GM21526 (cell line): ENCODE data around the gene PTH2.

Source experiments
- ATAC-seq: cut with Tn5 transposase; IDR thresholded peaks from one replicate; pipeline ENCODE4 v1.9.1; 2021; ENCODE audit warnings: moderate library complexity; ENCODE audit not compliant: unreplicated experiment, low FRiP score

The PTH2 gene

DNA sequence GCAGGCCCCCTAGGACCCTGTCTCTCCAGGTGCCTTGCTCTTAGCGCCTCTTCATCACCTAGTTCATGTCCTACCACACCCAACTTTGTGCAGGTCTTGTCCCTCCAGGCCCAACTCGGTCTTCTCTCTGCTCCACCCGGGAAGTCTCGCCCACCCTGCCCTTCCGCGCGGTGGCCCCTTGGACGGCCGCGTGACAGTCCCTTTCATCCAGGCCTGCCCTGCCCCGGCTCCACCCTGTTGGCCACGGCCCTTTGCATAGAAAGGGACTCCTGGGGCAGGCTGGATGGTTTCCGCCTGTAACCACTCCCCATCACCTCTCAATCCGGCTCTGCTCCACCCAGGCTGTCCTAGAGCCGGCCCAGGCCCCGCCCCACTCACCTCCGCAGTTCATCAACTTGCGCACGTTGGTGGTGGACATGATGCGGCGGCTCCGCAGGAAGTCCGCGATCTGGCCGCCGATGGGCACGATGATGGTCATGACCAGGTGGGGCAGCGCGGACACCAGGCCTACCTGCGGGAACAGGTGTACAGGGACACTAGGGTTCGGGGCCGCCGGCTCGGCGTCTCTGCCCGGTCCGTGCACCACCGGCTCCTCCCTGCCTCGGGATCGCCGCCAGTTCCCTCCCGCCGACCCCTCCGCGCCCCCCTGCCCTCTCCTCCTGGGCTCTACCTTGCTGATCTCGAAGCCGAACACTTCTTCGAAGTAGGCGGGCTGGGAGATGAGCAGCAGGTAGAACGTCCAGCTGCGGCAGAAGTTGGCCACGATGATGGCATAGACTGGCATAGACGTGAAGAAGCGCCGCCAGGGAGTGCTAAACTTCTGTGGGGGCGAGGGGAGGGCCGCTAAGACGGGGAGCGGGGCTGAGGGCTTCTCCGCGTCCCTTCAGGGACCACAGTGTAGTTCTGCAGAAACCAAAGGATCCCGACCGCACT, 9.2 kb upstream of the PTH2 start:
- ATAC-seq, result no peak

DNA sequence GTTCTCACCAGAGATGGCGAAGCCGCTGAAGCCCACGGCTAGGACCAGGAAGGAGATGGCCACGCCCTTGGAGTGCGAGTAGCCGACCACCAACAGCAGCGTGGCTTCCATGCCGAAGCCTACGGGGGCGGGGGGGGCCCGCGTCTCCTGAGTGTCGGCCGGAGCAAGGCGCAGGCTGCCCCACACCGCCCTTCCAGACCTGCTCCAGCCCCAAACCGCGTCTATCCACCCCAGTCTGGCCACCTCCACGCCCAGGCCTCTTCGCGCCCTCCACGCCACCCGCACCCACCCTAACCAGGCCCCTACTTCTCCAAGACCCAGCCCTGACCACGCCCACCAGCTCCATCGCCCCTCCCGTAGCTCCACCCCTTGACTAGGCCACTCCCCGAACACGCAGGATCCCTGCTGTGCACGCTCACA, 8.1 kb upstream of the PTH2 start:
- ATAC-seq, result no peak

DNA sequence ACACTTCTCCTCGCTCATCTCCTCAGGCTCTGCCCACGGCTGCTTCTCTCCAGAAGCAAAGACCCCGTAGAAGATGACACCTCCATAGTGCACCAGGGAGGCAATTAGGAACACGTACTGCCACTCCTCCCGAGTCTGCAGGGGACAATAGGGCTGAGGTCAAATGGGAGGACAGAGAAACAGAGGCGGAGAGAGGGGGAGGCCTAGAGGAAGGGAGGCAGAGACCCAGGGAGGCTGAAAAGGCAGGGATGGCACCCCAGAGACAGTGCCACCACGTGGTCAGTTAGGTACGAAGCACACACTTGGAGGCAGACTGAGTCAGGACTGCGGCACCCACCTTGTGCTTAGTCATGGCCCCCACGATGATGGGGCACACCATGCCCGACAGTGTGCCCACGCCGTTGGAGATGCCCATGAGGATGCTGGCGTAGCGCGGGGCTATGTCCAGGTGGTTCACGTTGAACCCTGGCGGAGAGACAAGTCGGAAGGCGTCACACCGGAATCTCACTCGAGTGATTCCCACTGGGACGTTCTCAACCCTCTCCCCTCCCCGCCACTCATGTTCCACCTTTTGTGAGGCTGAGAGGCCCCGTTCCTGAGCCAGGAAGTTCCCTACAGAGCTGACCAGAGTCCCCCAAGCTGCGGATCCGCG, 7.6 kb upstream of the PTH2 start:
- no peak for ATAC-seq

DNA sequence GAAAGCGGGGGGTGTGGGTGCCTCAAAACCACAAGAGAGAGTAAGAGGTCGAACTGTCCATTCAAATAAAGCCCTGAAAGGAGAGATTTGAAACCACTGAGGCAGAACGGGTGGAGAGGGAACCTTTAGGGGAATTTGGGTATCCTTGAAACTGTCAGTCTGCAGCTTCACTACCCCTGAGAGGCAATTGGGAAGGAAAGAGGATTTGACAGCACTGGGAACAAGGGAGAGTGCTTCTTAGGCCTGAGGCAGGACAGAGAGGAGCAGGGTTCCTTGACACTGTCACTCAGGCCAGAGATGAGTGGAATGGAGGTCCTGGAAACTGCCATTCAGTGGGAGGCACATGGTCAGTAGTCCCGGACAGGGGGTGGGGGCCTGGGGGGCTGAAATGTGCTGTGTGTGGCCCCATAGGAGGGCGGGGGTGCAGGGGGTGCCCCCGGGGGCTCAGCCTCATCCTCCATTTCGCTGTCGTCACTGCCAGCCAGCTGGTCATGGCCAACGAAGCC, 7.0 kb upstream of the PTH2 start:
- ATAC-seq, result no peak

DNA sequence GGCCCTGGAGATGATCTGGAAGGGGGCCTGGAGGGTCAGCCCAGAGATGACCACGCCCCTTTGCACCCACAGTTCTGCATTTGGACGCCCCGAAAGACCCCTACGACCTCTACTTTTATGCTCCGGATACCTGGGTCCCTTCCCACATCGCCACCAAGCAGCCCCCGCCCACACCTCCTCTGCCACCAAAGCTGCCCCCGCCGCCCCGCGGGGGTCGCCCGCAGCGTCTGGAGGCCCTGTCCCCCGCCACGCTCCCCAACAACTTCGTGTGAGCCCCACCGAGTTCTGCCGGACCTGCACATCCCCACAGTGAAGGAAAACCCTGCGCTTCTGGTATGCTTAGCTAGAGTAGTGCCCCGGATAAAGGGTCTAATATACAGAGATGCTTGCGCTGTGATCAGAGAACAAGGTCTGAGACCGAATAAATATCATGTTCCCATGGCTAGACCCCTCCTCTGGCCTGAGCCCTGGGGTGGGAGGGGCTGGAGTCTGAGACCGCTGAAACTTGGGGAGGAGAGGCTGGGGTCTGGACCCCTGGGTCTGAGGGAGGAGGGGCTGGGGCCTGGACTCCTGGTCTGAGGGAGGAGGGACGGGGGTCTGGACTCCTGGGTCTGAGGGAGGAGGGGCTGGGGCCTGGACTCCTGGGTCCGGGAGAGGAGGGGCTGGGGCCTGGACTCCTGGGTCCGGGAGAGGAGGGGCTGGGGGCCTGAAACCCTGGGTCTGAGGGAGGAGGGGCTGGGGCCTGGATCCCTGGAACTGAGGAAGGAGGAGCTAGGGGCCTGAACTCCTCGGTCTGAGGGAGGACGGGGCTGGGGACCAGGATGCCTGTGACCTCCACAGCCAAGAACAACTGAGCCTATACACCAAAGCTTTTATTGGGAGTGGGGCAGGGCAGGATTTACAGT, 5.6 kb upstream of the PTH2 start:
- no peak for ATAC-seq

DNA sequence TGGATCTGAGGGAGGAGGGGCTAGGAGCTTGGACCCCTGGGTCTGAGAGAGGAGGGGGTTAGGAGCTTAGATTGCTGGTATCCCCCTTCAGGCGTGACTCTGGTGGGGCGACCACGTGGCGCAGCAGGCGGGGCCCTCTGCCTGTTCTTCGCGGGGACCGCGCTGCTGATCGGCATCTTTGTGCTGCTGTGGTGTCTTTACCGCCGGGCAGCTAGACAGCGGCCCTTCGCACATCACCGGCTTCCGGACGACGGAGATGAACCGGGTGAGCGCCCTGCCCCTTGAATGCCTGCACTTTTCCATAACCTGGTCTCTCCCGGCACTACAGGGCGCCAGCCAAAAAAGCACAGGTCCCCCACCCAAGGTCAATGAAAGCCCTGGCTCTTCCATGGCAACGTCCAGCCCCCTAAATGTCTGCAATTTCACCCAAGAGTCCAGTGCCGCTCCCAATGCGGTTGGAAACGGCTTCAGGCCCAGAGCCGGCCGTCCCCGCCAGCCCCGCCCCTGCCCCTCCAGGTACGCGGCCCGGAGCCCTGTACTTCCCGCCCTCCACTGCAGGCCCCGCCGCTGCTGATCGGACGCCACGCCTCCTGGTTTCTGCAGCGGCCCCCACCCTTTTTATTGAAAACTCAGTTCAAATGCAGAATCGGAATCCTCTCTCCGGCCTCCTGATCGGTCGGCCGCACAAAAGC, 4.8 kb upstream of the PTH2 start:
- ATAC-seq, result no peak

DNA sequence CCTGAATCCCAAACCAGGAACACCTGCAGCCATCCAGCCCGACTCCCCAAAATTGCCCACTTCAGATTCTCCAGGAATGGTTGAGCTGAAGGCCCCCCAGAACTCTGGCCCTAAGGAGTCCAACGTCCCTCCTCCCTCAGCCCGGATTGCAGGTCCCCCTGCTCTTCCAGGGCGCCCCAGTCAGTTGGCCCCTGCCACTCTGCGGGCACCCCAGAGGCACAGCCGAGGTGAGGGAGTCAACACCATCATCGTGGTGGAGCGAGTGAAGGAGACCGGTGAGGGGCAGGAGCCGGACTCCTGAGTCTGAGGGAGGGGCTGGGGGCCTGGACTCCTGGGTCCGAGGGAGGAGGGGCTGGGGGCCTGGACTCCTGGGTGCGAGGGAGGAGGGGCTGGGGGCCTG, 4.1 kb upstream of the PTH2 start:
- no peak for ATAC-seq

DNA sequence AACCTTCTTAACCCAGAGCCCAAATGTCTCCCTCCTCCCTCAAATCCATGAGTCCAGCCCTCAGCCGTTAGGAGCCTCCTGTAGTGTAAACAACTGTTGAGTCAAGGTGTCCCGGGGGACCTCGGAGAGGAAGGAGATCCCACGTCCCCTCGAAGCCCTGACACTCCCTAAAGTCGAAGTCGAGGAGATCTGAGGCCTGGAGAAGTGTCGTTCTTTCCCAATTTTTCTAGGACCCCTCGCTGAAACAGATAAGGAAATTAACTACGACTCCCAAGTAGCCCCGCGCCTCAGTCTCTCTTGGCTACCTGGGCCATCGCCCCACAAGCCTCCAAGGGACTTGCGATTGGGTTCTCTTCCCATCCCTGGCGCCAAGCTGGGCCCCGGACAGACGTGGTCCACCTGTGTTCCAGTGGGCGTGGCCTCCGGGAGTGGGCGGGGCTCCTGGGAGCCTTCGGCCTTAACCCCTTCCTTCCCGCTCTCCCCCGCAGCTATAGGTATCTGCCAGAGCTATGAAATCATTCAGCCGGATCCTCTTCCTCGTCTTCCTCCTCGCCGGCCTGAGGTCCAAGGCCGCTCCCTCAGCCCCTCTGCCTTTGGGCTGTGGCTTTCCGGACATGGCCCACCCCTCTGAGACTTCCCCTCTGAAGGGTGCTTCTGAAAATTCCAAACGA, 2.8 kb upstream of the PTH2 start:
- ATAC-seq, result no peak

DNA sequence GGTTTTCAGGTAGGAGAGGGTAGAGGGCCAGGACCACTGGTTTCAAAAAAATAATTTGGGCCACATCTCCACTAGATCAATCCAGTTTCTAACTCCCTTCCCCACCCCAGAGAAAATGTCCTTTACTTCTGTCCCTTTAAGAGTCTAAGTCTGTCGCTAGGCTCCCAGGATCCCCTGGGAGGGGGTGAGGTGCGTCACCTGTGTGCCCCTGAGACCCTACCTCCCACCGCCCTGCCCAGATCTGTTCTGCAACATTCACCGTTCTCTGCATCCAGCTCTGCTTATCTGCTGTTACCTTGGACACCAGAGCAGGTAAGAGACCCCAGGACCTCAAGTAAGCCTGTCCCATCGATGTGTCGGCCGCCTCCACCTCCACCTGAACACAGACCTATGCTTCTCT, 1.9 kb upstream of the PTH2 start, which contains the start of gene GFY:
GFY (plus strand) TSS at position 211 of the 400 bp plus-strand sequence. CDS start 1,043 bp downstream, outside the sequence.
- ATAC-seq, result no peak

DNA sequence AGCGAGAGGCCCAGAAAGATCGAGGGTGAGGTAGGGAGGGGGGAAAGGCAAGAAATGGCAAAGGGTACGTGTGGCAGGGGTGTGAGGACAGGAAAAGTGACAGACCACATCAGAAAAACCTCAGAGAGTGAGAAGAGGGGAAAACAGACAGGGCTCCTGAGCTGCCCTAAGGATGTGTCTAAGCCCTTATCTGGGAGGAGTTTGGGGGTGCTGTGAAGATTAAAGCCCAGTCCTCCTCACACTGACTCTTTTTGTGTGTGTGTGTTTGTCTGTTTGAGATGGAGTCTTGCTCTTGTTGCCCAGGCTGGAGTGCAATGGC, 703 bp upstream of the PTH2 start:
- no peak for ATAC-seq

DNA sequence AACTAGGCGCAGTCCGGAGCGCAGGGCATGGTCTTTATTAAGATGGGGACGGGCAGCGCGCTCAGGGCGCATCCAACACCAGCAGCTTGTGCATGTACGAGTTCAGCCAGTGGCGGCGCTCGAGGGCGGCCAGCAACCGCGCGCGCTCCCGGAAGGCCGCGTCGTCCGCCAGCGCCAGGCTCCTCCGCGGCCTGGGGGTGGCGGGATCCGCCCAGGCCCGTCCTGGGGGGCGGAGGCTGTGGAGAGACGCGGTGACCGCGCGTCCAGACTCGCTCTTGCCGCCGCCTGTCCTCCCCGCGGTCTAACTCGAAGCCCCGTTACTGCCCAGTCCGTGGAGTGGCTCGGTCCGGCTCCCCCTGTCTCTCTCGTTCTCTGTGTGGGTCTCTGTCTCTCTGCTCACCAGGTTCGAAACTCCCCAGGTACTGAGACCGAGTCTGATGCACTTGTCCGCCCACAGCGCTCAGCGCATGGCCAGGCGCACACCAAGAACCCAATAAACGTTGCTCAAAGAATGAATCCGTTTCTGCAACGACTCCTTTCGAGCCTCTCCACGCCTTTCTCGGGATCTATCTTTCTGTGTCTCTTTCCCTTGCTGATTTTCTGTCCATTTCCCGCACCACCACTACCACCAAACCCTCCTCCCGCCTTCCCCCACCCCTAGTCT, 702 bp downstream of the PTH2 start:
- ATAC-seq, result no peak

DNA sequence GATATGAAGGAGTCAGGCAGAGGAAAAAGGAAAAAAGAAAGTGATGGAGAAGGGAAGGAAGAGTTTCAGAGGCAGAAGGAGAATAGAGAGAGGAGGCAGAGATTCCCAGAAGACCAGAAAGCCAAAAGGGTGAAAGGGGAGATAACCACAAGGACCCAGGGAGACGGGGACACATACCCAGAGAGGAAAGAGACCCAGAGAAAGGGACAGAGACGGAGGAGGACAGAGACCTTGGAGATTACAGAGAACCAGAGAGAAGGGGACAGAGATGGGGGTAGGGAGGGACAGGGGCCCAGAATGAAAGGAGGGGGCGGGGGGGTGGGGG, 1.4 kb downstream of the PTH2 start:
- ATAC-seq, result no peak

DNA sequence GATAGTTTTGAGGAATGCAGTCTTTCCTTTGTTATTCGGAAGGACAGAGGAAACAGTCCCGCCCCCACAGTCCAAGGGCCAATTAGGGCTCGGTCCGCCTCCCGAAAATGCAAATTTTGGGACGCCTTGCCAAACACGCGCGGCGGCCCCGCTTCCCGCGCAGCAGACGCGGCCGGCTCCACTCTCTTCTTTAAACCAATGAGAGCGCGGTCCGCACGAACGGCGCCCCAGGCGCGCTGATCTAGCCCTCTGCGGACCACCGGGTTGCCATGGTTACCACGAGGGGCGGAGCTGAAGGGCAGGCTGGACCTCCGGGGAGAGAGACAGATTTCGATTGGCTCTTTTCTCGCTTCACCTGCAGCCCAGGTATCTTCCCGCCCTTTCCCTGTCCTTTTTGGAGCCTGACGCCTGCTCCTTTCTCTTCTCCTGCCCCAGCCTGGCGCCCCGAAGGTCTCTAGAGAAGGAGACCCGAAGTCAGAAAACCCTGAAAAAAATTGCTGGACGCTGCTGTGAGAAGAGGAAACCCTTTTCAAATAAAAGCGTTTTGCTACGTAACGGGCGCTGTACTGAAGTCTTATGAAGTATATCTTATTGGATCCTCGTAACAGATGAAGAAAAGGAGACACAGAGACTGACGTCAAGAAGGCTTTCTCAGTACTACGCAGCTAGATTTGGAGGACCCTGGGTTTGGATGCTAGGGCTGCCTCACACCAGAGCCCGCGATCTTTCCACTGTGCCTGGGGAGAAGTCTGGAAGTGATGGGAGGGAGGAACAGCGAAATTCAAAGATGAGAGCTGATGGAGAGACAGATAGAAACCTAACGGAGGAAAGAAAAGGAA, 2.0 kb downstream of the PTH2 start:
- no peak for ATAC-seq

DNA sequence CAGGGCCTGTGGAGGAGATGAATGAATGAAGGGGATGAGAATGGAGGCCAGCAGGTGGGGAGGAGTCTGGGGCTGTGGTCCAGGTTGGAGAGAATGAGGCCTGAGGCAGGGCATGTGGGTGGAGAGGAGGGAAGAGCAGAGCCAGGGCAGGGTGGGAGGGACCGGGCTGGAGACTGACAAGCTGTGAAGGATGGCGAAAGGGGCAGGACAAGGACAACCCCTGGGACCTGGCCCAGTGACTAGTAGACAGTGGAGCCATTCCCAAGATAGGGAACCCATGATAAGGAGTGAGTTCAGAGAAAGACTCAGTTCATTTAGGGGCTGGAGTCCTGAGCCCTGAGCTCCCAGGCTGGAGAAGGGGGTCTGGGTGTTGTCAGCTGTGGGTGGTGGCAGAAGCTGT, 3.0 kb downstream of the PTH2 start:
- no peak for ATAC-seq

DNA sequence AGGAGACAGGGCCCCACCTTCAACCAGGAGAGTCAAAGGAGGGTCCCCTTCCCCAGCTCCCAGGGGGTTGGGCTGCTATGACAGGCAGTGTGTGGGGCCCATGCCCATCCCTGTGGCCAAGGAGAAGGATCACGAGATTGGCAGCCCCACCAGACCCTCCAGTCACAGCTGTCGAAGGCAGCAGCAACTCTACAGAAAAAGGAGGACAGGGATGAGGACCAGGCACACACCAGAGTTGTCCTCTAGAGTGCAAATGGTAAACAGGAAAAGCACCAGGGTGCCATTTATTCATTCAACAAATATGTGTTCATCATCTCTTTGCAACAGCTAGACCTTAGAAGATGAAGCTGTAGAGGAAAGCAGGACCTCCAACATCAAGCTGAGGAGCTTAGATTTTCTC, 4.1 kb downstream of the PTH2 start:
- ATAC-seq, result no peak

DNA sequence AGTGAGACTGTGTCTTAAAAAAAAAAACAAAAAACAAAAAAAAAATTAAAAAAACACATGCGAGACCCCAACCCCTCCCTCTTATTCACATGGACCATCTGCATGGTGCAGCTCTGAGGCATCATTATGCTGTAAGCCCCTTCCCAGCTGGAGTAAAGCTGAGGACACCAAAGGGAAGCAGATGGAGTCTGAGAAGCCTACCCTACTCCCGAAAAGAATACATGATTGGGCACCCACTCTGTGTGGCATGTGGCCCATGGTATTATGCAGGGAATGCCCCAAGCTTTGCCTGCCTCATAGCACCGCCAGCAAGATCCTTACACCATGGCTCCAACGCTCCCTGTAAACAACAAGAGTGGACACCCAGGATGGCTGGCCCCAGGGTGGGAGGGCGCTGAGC, 4.7 kb downstream of the PTH2 start:
- no peak for ATAC-seq

DNA sequence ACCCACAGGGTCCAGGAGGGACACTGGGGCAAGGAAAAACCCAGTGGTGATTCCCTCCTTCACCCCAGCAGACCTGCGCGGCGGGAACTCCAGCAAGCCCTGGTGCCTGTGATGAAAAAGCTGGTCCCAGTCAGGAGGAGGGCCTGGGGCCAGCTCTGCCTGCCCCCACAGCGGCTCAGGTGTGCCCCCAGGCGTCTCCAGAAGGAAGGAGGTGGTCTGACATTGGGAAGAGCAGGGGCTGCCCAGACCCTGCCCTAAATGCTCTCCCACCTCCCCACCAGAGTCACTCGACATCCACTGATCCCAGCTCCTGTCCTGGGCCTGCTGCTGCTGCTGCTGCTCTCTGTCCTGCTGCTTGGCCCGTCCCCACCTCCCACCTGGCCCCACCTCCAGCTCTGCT, 6.2 kb downstream of the PTH2 start:
- no peak for ATAC-seq

DNA sequence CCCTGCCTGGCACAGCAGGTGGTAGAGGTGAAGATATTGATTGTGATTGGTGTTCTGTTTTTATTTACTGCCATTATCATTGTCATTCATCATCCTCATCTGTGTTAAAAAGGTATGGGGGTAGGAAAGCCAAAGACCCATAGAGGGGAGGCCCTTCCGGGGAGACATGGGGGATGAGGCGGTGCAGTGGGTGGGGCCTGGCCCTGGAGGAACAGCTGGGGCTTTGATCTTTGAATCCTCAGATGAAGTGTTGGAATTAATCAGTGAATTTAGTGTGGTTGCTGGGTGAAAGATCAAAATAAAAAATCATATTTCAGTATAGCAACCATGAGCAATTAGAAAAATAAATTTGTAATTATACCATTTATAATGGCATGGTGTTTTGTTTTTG, 7.4 kb downstream of the PTH2 start:
- no peak for ATAC-seq
